Measurements from ENCODE around the gene OSBPL3.

Gene OSBPL3

DNA sequence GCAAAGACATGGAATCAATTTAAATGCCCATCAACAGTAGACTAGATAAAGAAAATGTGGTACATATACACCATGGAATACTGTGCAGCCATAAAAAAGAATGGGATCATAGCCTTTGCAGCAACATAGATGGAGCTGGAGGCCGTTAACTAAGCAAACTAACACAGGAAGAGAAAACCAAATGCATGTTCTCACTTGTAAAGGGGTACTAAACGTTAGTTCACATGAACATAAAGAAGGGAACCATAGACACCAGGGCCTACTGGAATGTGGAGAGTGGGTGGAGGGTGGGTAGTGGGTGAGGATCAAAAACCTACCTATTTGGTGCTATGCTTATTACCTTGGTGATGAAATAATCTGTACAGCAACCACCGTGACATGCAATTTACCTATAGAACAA is 144.3 kb downstream of the OSBPL3 start:
- TF ChIP-seq, protein P1, sequence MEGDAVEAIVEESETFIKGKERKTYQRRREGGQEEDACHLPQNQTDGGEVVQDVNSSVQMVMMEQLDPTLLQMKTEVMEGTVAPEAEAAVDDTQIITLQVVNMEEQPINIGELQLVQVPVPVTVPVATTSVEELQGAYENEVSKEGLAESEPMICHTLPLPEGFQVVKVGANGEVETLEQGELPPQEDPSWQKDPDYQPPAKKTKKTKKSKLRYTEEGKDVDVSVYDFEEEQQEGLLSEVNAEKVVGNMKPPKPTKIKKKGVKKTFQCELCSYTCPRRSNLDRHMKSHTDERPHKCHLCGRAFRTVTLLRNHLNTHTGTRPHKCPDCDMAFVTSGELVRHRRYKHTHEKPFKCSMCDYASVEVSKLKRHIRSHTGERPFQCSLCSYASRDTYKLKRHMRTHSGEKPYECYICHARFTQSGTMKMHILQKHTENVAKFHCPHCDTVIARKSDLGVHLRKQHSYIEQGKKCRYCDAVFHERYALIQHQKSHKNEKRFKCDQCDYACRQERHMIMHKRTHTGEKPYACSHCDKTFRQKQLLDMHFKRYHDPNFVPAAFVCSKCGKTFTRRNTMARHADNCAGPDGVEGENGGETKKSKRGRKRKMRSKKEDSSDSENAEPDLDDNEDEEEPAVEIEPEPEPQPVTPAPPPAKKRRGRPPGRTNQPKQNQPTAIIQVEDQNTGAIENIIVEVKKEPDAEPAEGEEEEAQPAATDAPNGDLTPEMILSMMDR (IDR thresholded peaks at IDR 0.05; ENCODE audit: low read length, missing control alignments): no peak
- H3K4me3 ChIP-seq (replicated peaks; ENCODE audit: low read depth, low read length): no peak overlapping the region
- DNase-seq (ENCODE audit: low read depth): no peak

GRCh38 chr7:24834128-24834798 is 145.7 kb downstream of the OSBPL3 start:
- DNase-seq (ENCODE audit: low read depth): no peak
- TF ChIP-seq, protein P1 (IDR thresholded peaks at IDR 0.05; ENCODE audit: low read length, missing control alignments): no peak
- H3K4me3 ChIP-seq (replicated peaks; ENCODE audit: low read depth, low read length): no peak overlapping the region

DNA sequence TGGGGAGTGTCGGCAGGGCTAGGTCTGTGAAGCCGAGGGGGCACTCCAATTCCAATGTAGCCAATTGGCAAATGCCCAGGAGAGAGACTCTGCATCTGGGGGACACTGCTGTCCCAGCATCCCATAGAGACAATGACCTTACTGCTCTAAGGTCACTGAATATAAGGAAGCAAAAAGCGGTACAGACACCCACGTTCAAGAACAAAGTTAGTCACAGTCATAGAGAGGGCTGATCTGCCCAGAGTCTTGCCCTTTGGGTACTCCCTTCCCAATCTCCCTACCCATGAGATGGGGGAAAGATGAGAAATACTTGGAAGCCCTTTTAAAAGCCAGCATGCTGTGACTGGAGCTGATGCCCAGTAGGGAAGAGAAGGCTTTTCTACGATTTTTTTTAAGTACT is 146.4 kb downstream of the OSBPL3 start:
- TF ChIP-seq, protein P1 (IDR thresholded peaks at IDR 0.05; ENCODE audit: low read length, missing control alignments): no peak
- DNase-seq (ENCODE audit: low read depth): no peak
- H3K4me3 ChIP-seq (replicated peaks; ENCODE audit: low read depth, low read length): no peak overlapping the region

DNA sequence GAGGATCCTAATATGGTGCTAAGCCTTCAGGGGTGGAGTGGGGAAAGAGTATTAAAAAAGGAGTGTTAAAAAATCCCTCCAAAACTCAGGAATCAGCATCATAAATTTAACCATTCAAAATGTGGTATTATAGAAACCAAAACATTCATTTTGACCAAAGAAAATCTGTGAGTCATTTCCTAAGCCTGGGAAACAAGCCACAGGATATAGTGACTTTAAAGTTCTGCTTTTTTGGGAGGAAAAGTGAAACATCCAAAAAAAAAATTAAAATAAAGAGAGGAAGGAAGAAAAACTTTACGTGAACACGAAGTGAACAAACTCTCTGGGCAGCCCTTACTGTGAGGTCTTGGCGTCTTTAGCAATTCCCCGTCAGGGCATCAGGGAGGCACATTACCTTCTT is 148.7 kb downstream of the OSBPL3 start:
- TF ChIP-seq, protein P1 (IDR thresholded peaks at IDR 0.05; ENCODE audit: low read length, missing control alignments): no peak
- H3K4me3 ChIP-seq (replicated peaks; ENCODE audit: low read depth, low read length): no peak overlapping the region
- peak; percentile 63 for DNase-seq (ENCODE audit: low read depth)

- no peak for DNase-seq (ENCODE audit: low read depth)
- TF ChIP-seq, protein P1 (IDR thresholded peaks at IDR 0.05; ENCODE audit: low read length, missing control alignments): no peak
- H3K4me3 ChIP-seq (replicated peaks; ENCODE audit: low read depth, low read length): no peak overlapping the region
Observed at GRCh38 chr7:24830440-24831050, 149.4 kb downstream of the OSBPL3 start.

GRCh38 chr7:24829787-24830186 is 150.2 kb downstream of the OSBPL3 start:
- TF ChIP-seq, protein P1 (IDR thresholded peaks at IDR 0.05; ENCODE audit: low read length, missing control alignments): no peak
- no peak overlapping the region for H3K4me3 ChIP-seq (replicated peaks; ENCODE audit: low read depth, low read length)
- DNase-seq (ENCODE audit: low read depth): peak; percentile 22

Measured in fibroblast of pulmonary artery (primary cell).